DOHH2 (cell line): ENCODE measurements around the gene UTS2.

ENCODE experiments used
- EZH2phosphoT487 ChIP-seq: fragments of 200-600 bp; sonication (generic); IDR thresholded peaks from 2 replicates; pipeline ENCODE4 v1.6.1; 2017; ENCODE audit warnings: borderline replicate concordance, mild to moderate bottlenecking, antibody characterized with exemption, low read length, moderate library complexity, mixed read lengths
- TF ChIP-seq, protein P1 (sequence below): fragments of 200-600 bp; sonication (generic); IDR thresholded peaks from one replicate; pipeline ENCODE4 v1.5.1; 2014; ENCODE audit warnings: antibody characterized with exemption, mild to moderate bottlenecking, low read depth, low read length; ENCODE audit not compliant: poor library complexity, severe bottlenecking

GRCh38 chr1:7859406-7859805 lies 6.5 kb upstream of the UTS2 start:
- TF ChIP-seq, protein P1, sequence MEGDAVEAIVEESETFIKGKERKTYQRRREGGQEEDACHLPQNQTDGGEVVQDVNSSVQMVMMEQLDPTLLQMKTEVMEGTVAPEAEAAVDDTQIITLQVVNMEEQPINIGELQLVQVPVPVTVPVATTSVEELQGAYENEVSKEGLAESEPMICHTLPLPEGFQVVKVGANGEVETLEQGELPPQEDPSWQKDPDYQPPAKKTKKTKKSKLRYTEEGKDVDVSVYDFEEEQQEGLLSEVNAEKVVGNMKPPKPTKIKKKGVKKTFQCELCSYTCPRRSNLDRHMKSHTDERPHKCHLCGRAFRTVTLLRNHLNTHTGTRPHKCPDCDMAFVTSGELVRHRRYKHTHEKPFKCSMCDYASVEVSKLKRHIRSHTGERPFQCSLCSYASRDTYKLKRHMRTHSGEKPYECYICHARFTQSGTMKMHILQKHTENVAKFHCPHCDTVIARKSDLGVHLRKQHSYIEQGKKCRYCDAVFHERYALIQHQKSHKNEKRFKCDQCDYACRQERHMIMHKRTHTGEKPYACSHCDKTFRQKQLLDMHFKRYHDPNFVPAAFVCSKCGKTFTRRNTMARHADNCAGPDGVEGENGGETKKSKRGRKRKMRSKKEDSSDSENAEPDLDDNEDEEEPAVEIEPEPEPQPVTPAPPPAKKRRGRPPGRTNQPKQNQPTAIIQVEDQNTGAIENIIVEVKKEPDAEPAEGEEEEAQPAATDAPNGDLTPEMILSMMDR, result no peak
- TF ChIP-seq EZH2phosphoT487, result no peak
